GM12892 (cell line): ENCODE results near the gene DYNLT1.
"Not testable (repeated sequence)": the region's sequence is repeated elsewhere in the genome, so short reads cannot be mapped to it uniquely, and the experiment has no call there.

Source experiments
- POLR2A ChIP-seq: IDR thresholded peaks from 2 replicates; pipeline ENCODE4 v1.6.1; 2011; ENCODE audit warnings: low read depth, low read length, control low read depth
- POLR2AphosphoS5 ChIP-seq: IDR thresholded peaks from 2 replicates; pipeline ENCODE4 v1.6.1; 2011; ENCODE audit warnings: low read depth, low read length, control low read depth

GRCh38 chr6:158651981-158652737 is 7.6 kb upstream of the DYNLT1 start:
- not testable (repeated sequence) for TF ChIP-seq POLR2AphosphoS5, POLR2A
